Upper lobe of left lung (tissue), 4 donors: ENCODE data around the gene RASD1.

Experiments used
- EP300 ChIP-seq, 4 donors: sonication (generic); formaldehyde crosslinking; IDR thresholded peaks; one replicate each; pipeline ENCODE4 v1.5.1; 2017; ENCODE audit warnings: antibody characterized with exemption in 4 of 4, control low read depth in 2 of 4
- POLR2A ChIP-seq, 4 donors: fragments of 450-650 bp; IDR thresholded peaks; one replicate each; pipeline ENCODE4 v1.5.1; 2016 to 2017; ENCODE audit warnings: antibody characterized with exemption in 4 of 4, mild to moderate bottlenecking in 2 of 4
- POLR2AphosphoS5 ChIP-seq, 2 donors: sonication (generic); formaldehyde crosslinking; IDR thresholded peaks; one replicate each; pipeline ENCODE4 v1.5.1; 2017; ENCODE audit warnings: antibody characterized with exemption in 2 of 2
- TF ChIP-seq, protein P1 (sequence below), 6 experiments: fragments of 450-650 bp in 4 of 6; fragments of 200-600 bp in 2 of 6; sonication (generic) in 2 of 6; IDR thresholded peaks; one replicate each; pipeline ENCODE4 v1.5.1; 2016 to 2019; ENCODE audit warnings: antibody characterized with exemption in 6 of 6

DNA sequence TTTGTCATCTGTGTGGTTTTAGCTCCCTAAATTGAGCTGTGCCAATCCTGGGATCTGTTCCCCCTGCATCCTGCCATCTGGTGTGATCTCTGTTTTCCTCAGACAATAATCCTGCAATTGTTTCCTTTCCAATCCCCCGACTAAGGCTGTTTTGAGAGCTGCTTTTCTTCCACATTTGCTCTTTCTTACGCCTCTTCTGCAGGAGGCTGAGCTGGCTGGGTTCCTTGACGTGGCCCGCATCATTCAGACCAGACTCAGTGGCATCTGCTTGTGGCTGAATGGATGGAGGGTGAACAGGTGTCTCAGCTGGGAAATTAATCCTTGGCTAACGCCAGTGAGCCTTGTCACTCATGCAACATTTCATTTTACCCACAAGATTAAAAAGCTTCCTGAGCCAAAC is 29.2 kb downstream of the RASD1 start:
- TF ChIP-seq, protein P1, sequence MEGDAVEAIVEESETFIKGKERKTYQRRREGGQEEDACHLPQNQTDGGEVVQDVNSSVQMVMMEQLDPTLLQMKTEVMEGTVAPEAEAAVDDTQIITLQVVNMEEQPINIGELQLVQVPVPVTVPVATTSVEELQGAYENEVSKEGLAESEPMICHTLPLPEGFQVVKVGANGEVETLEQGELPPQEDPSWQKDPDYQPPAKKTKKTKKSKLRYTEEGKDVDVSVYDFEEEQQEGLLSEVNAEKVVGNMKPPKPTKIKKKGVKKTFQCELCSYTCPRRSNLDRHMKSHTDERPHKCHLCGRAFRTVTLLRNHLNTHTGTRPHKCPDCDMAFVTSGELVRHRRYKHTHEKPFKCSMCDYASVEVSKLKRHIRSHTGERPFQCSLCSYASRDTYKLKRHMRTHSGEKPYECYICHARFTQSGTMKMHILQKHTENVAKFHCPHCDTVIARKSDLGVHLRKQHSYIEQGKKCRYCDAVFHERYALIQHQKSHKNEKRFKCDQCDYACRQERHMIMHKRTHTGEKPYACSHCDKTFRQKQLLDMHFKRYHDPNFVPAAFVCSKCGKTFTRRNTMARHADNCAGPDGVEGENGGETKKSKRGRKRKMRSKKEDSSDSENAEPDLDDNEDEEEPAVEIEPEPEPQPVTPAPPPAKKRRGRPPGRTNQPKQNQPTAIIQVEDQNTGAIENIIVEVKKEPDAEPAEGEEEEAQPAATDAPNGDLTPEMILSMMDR (IDR thresholded peaks at IDR 0.05) = no peak
- TF ChIP-seq POLR2A (IDR thresholded peaks at IDR 0.05) = no peak
- TF ChIP-seq EP300 (IDR thresholded peaks at IDR 0.05) = no peak
- TF ChIP-seq POLR2AphosphoS5 (IDR thresholded peaks at IDR 0.05) = no peak
